GM19238 (cell line): ENCODE data around the gene SNRNP48.

Source experiments
- DNase-seq: peaks from one replicate; pipeline ENCODE4 v3.0.0; 2011; ENCODE audit warnings: low spot score; ENCODE audit not compliant: insufficient read length

SNRNP48 gene

GRCh38 chr6:7593229-7593628 lies 3.2 kb downstream of the SNRNP48 start:
- DNase-seq = no peak

GRCh38 chr6:7594579-7595125 lies 4.7 kb downstream of the SNRNP48 start:
- no peak for DNase-seq

- no peak for DNase-seq
These were observed 14.0 kb downstream of the SNRNP48 start for GRCh38 chr6:7604003-7604402.

- no peak for DNase-seq
These were observed 14.5 kb downstream of the SNRNP48 start for GRCh38 chr6:7604506-7604905.

- DNase-seq = no peak
These were observed 25.8 kb downstream of the SNRNP48 start for GRCh38 chr6:7615611-7616383.

GRCh38 chr6:7617801-7618764 lies 28.1 kb downstream of the SNRNP48 start:
- no peak for DNase-seq

- no peak for DNase-seq
These were observed 31.8 kb downstream of the SNRNP48 start for GRCh38 chr6:7621761-7622160.

- no peak for DNase-seq
These were observed 35.1 kb downstream of the SNRNP48 start for GRCh38 chr6:7624796-7625710.

GRCh38 chr6:7628479-7628878 lies 38.5 kb downstream of the SNRNP48 start:
- no peak for DNase-seq

- no peak for DNase-seq
These were observed 38.9 kb downstream of the SNRNP48 start for GRCh38 chr6:7628909-7629308.

GRCh38 chr6:7629321-7629720 lies 39.3 kb downstream of the SNRNP48 start:
- no peak for DNase-seq

GRCh38 chr6:7630792-7631191 lies 40.8 kb downstream of the SNRNP48 start:
- DNase-seq = no peak

- no peak for DNase-seq
These were observed 41.5 kb downstream of the SNRNP48 start for GRCh38 chr6:7631466-7631865.

GRCh38 chr6:7632501-7633290 lies 42.7 kb downstream of the SNRNP48 start:
- DNase-seq = no peak

- no peak for DNase-seq
These were observed 43.4 kb downstream of the SNRNP48 start for GRCh38 chr6:7633361-7633760.

- no peak for DNase-seq
These were observed 46.2 kb downstream of the SNRNP48 start for GRCh38 chr6:7636151-7636550.

GRCh38 chr6:7637533-7637932 lies 47.5 kb downstream of the SNRNP48 start:
- no peak for DNase-seq

GRCh38 chr6:7639427-7639826 lies 49.4 kb downstream of the SNRNP48 start:
- no peak for DNase-seq

- no peak for DNase-seq
These were observed 50.0 kb downstream of the SNRNP48 start for GRCh38 chr6:7640016-7640415.
